HG02973 (cell line): ENCODE data around the gene OSBP2.
"Not testable (repeated sequence)": the region's sequence is repeated elsewhere in the genome, so short reads cannot be mapped to it uniquely, and the experiment has no call there.

Experiments
- ATAC-seq: cut with Tn5 transposase; IDR thresholded peaks from one replicate; pipeline ENCODE4 v1.9.1; 2021; ENCODE audit warnings: moderate library complexity; ENCODE audit not compliant: unreplicated experiment

The OSBP2 gene

GRCh38 chr22:30755759-30756124, 61.1 kb downstream of the OSBP2 start:
- no peak for ATAC-seq

GRCh38 chr22:30763815-30764673, 69.4 kb downstream of the OSBP2 start:
- no peak for ATAC-seq

GRCh38 chr22:30767661-30768060, 73.0 kb downstream of the OSBP2 start:
- ATAC-seq = no peak

- no peak for ATAC-seq
Observed at GRCh38 chr22:30770716-30771115, 76.0 kb downstream of the OSBP2 start.

GRCh38 chr22:30773919-30774318, 79.2 kb downstream of the OSBP2 start:
- ATAC-seq = no peak

GRCh38 chr22:30774566-30774965, 79.9 kb downstream of the OSBP2 start:
- no peak for ATAC-seq

- ATAC-seq = no peak
Observed at GRCh38 chr22:30776476-30776875, 81.8 kb downstream of the OSBP2 start.

GRCh38 chr22:30777146-30777545, 82.5 kb downstream of the OSBP2 start:
- not testable (repeated sequence) for ATAC-seq

- ATAC-seq = no peak
Observed at GRCh38 chr22:30777587-30777986, 82.9 kb downstream of the OSBP2 start.

GRCh38 chr22:30778261-30778660, 83.6 kb downstream of the OSBP2 start:
- ATAC-seq = no peak

GRCh38 chr22:30780026-30780425, 85.4 kb downstream of the OSBP2 start:
- ATAC-seq = no peak

- ATAC-seq = no peak
Observed at GRCh38 chr22:30781271-30781875, 86.7 kb downstream of the OSBP2 start.

- ATAC-seq = no peak
Observed at GRCh38 chr22:30782613-30783012, 87.9 kb downstream of the OSBP2 start.

GRCh38 chr22:30783021-30783420, 88.3 kb downstream of the OSBP2 start:
- ATAC-seq = no peak

- no peak for ATAC-seq
Observed at GRCh38 chr22:30785527-30785926, 90.9 kb downstream of the OSBP2 start.

- ATAC-seq = no peak
Observed at GRCh38 chr22:30790366-30790765, 95.7 kb downstream of the OSBP2 start.

- ATAC-seq = no peak
Observed at GRCh38 chr22:30792456-30792855, 97.8 kb downstream of the OSBP2 start.

- ATAC-seq = no peak
Observed at GRCh38 chr22:30795118-30795517, 100.4 kb downstream of the OSBP2 start.

- ATAC-seq = no peak
Observed at GRCh38 chr22:30801695-30802094, 107.0 kb downstream of the OSBP2 start.

- ATAC-seq = no peak
Observed at GRCh38 chr22:30802202-30803166, 107.8 kb downstream of the OSBP2 start.

- no peak for ATAC-seq
Observed at GRCh38 chr22:30803679-30804078, 109.0 kb downstream of the OSBP2 start.
